ENCODE data around the gene GLB1L3. TPM values are rescaled to one million over a fixed set of nuclear protein-coding genes. Genes with fewer than 3 reads are reported as not detected.
"Not testable (repeated sequence)": the region's sequence is repeated elsewhere in the genome, so short reads cannot be mapped to it uniquely, and the experiment has no call there.

Gene GLB1L3
- total RNA-seq, 3 donors from 2014 or later = 1.0 to 1.6 TPM; not detected in 1

DNA sequence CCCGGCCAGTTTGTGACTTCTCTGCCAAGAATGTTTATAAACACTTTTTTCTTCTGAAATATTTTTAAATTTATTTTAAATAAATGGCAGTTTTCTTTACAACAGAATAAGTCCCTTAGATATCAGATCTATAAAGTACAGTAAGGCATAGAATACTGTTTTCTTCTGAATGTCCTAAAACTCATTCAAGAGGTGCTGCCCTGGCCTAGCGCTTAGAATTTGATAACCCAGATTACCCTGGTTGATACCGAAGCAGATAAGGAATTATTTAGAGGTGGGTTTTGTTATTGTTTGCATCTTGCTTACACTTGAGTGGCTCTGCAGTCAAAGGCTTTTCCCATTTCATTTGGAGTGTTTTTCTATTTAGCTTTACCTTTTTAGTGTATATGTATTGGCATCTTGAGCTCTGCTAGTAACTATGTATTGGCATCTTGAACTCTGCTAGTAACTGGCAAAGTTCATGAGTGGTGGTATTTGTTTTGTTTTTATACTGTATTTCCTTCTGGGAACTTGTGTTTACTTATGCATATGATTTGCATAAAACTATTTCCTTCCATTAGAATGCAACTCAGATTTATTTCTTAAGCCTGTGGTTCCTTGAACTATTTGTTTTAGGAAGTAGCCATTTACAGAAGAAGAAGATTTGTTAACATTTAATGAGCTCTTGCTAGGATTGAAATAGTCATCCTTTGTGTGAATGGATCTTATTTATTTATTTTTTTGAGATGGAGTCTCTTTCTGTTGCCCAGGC lies 21.6 kb upstream of the GLB1L3 start:
- Histone ChIP-seq H3K27ac (no peak overlapping the region), H3K4me3 (peak overlapping the region; percentile 81 to 96 (median 91)), H3K9me3 (no peaks in the 10 kb centered on the region), H3K27me3 (no peaks in the 10 kb centered on the region), H3K4me1 (peaks cover 5 to 14% of the 10 kb centered on the region in 2 donors), H3K36me3 (no peaks in the 10 kb centered on the region)
- no peak for TF ChIP-seq POLR2AphosphoS5 (IDR thresholded peaks at IDR 0.05)
- TF ChIP-seq CTCF (IDR thresholded peaks at IDR 0.05) = no peak
- no peak for DNase-seq (ENCODE audit: low spot score in 2 of 2)
- intact Hi-C loops (cut with DNase I; ENCODE audit: low total_unique reads) = no loop called here

DNA sequence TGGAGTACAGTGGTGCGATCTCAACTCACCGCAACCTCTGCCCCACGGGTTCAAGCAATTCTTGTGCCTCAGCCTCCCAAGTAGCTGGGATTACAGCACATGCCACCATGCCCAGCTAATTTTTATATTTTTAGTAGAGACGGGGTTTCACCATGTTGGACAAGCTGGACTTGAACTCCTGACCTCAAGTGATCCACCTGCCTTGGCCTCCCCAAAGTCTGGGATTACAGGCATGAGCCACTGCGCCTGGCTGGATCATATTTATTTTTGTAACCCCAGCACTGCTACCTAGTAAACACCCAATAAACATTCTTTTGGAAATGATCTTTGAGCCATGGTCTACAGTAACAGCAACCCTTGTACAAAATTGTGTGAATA lies 21.0 kb upstream of the GLB1L3 start:
- intact Hi-C loops (cut with DNase I; ENCODE audit: low total_unique reads); H3K27me3 ChIP-seq; H3K36me3 ChIP-seq: not testable (repeated sequence)

GRCh38 chr11:134257101-134257500 lies 19.1 kb upstream of the GLB1L3 start:
- Histone ChIP-seq H3K4me1 (peaks cover 1 to 3% of the 10 kb centered on the region in 2 donors), H3K27me3 (no peaks in the 10 kb centered on the region), H3K27ac (no peak overlapping the region), H3K4me3 (no peak overlapping the region), H3K9me3 (no peaks in the 10 kb centered on the region), H3K36me3 (no peaks in the 10 kb centered on the region)
- no peak for DNase-seq (ENCODE audit: low spot score in 2 of 2)
- TF ChIP-seq POLR2AphosphoS5 (IDR thresholded peaks at IDR 0.05) (no peak), POLR2A (IDR thresholded peaks at IDR 0.05) (no peak), CTCF (IDR thresholded peaks at IDR 0.05) (no peak)
- intact Hi-C loops (cut with DNase I; ENCODE audit: low total_unique reads) = no loop called here

More for the DNA sequence above, 21.0 kb upstream of the GLB1L3 start:
- H3K9me3 ChIP-seq; H3K4me3 ChIP-seq; H3K27ac ChIP-seq; DNase-seq (ENCODE audit: low spot score in 2 of 2): not testable (repeated sequence)
- peaks cover 5 to 14% of the 10 kb centered on the region in 2 donors for H3K4me1 ChIP-seq

- Histone ChIP-seq H3K27ac (peak overlapping the region; percentile 10 to 54), H3K36me3 (no peaks in the 10 kb centered on the region), H3K27me3 (no peaks in the 10 kb centered on the region), H3K4me3 (no peak overlapping the region), H3K9me3 (no peaks in the 10 kb centered on the region), H3K4me1 (no peaks in the 10 kb centered on the region)
- DNase-seq (ENCODE audit: low spot score in 2 of 2) = no peak
- intact Hi-C loops (cut with DNase I; ENCODE audit: low total_unique reads) = no loop called here
- TF ChIP-seq CTCF (IDR thresholded peaks at IDR 0.05) (no peak), POLR2A (IDR thresholded peaks at IDR 0.05) (no peak), POLR2AphosphoS5 (IDR thresholded peaks at IDR 0.05) (no peak)
Observed at GRCh38 chr11:134258577-134258976, 17.6 kb upstream of the GLB1L3 start.

DNA sequence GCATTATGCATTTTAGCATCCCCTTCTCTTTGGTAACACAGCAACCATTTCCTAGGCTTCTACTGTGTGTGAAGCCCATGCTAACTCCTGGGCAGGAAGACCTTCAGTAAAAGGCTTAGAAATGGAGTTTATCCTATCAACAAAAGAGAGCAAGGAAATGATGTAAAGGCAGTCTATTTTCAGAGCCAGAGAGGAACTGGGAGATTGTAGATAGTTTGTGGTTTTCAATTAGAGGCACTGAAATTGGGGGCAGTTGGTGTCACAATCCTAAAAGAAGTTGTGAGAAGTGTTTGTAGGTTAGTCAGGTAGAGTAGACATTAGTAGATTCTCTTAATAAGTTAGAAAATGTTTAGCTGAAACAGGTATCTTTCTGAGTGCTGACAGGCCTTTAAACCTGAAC lies 15.7 kb upstream of the GLB1L3 start:
- Histone ChIP-seq H3K27ac (peak overlapping the region; percentile 23 to 41), H3K36me3 (no peaks in the 10 kb centered on the region), H3K4me1 (no peaks in the 10 kb centered on the region), H3K4me3 (no peak overlapping the region), H3K27me3 (no peaks in the 10 kb centered on the region), H3K9me3 (no peaks in the 10 kb centered on the region)
- intact Hi-C loops (cut with DNase I; ENCODE audit: low total_unique reads) = no loop called here
- no peak for DNase-seq (ENCODE audit: low spot score in 2 of 2)
- TF ChIP-seq POLR2AphosphoS5 (IDR thresholded peaks at IDR 0.05) = no peak
- TF ChIP-seq CTCF (IDR thresholded peaks at IDR 0.05) = no peak
- TF ChIP-seq POLR2A (IDR thresholded peaks at IDR 0.05) = no peak

Measured in breast epithelium (tissue), 4 donors.